PC-9 (cell line): ENCODE results near the gene LRP1B.

Experiments used
- EZH2 ChIP-seq: fragments of 200-600 bp; sonication (generic); IDR thresholded peaks from 2 replicates; pipeline ENCODE4 v1.8.0; 2017; ENCODE audit warnings: antibody characterized with exemption, low read depth
- TF ChIP-seq, protein P1 (sequence below): fragments of 200-600 bp; sonication (generic); conservative IDR thresholded peaks from 2 replicates; pipeline ENCODE4 v1.6.1; 2017; ENCODE audit warnings: mixed run types, antibody characterized with exemption, mild to moderate bottlenecking, moderate library complexity

DNA sequence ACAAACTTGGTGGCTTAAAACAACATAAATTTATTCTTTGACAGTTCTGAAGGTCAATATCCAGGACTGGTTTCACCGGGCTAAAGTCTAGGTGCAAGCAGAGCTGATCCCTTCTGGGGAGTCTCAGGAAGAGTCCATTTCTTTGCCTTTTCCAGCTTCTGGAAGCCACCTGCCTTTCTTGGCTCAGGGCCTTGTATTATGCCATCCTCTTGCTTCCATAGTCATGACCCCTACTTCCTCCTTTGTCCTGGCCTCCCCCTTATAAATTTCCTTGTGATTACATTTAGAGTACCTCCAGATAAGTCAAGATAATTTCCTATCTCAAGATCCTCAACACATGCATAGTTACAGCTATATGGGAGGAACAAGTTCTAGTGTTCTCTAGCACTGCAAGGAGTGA lies 1089.5 kb downstream of the LRP1B start:
- TF ChIP-seq, protein P1, sequence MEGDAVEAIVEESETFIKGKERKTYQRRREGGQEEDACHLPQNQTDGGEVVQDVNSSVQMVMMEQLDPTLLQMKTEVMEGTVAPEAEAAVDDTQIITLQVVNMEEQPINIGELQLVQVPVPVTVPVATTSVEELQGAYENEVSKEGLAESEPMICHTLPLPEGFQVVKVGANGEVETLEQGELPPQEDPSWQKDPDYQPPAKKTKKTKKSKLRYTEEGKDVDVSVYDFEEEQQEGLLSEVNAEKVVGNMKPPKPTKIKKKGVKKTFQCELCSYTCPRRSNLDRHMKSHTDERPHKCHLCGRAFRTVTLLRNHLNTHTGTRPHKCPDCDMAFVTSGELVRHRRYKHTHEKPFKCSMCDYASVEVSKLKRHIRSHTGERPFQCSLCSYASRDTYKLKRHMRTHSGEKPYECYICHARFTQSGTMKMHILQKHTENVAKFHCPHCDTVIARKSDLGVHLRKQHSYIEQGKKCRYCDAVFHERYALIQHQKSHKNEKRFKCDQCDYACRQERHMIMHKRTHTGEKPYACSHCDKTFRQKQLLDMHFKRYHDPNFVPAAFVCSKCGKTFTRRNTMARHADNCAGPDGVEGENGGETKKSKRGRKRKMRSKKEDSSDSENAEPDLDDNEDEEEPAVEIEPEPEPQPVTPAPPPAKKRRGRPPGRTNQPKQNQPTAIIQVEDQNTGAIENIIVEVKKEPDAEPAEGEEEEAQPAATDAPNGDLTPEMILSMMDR = no peak
- no peak for TF ChIP-seq EZH2
